NCI-H446 (cell line): Measurements from ENCODE around the gene CATSPERE.
"Not testable (repeated sequence)": the region's sequence is repeated elsewhere in the genome, so short reads cannot be mapped to it uniquely, and the experiment has no call there.

ENCODE experiments used
- DNase-seq, 2 experiments: peaks; one replicate each; lab custom pipeline; 2025; lab: John Stamatoyannopoulos, UW

The CATSPERE gene

DNA sequence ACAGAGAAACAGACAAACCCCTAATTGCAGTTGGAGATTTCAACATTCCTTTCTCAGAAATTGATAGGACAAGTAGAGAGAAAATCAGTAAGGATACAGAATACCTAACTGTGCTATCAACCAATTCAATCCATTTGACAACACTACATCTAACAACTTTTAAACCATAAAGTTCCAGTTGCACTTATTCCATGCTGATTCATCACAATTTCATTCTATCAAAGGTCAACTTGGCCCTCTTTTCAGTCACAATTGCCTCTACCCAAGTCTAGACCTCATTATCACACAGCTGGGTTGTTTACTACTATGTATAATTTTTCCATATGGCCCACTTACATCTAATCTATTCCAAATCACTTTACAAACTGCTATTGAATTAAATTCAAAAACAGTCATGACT, 172.1 kb downstream of the CATSPERE start:
- no peak for DNase-seq

DNA sequence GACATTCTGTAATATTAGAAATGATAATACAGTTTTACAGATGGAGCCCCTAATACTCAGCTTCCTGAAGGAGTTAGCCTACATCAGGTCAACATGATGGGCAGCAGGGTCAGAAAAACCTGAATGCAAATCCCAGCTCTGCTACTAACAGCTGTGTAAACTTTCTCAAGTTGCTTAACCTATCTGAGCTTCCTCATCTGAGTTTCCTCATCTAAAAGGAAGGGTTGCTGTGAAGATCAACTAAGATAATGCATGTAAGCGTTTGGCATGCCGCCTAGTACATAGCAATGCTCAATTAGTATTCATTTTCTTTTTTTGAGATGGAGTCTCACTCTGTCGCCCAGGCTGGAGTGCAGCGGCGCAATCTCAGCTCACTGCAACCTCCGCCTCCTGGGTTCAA, 173.5 kb downstream of the CATSPERE start:
- DNase-seq = no peak

DNA sequence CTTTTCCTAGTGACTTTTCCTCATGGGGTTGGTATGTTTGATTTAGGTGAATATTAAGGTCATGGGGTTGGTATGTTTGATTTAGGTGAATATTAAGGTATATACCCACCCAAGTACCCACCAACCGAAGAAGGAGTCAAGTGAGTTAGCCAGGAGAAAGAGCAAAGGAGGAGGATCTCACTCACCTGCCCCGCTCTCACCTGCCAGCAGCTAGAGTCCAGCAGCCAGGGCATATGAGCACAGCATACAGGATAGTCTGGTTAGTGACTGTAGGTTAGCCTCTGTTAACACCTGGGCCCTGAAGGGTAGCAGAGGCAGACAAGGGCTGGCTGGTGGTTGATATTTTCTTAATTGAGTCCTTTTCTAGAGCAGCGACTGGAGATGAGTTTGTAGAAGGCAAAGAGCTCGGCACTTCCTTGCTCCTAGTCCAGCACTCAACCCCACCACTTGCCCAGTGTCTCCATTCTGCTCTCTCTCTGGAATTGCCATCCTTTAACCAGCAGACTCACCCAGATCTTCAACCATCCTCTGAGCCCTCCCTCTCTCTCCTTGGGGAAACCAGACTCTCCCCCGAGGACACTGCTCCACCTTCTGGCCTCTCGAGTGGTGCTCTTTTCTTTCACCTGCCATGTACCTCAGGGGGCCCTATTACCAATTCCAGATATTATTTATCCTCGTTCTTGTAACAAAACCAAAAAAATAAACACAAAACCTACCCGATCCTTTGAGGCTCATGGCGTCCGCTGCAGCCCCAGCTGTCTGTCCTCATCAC, 175.6 kb downstream of the CATSPERE start:
- DNase-seq = no peak

- DNase-seq = no peak
Observed at GRCh38 chr1:244639561-244639960, 178.5 kb downstream of the CATSPERE start.

- DNase-seq = no peak
Observed at GRCh38 chr1:244640917-244641316, 179.8 kb downstream of the CATSPERE start.

DNA sequence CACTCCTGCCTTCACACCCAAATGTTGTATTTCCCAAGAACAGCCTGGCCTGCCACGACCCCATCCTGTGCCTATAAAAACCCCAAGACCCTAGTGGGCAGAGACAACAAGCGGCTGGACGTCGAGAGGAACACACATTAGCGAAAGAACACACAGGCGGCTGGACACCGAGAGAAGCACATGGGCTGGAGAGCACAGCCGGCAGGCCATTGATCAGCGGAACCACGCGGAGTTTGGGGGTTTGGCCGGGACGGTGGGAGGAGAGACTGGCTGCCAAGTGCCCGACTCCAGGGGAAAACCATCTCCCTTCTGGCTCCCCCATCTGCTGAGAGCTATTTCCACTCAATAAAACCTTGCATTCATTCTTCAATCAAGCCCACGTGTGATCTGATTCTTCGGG, 181.5 kb downstream of the CATSPERE start:
- DNase-seq = no peak

DNA sequence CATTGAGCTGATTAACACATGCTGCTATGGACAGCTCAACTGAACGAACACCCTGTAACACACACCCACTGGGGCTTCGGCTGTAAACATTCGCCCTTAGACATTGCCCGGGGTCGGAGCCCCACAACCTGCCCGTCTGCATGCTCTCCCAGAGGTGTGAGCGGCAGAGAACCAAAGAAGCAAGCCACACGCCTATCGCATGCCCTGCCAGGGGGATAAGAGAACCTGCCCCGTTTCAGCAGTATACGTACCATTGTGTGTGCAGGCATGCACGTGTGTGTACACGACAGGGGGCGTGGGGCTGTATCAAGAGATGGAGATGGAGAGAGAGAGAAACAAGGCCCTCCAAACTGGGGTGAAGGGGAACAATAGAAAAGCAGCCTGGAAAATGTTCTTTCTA, 181.9 kb downstream of the CATSPERE start:
- DNase-seq = no peak

GRCh38 chr1:244645414-244645813, 184.3 kb downstream of the CATSPERE start:
- no peak for DNase-seq

- DNase-seq = no peak
Observed at GRCh38 chr1:244645890-244646289, 184.8 kb downstream of the CATSPERE start.

- no peak for DNase-seq
Observed at GRCh38 chr1:244647819-244648218, 186.7 kb downstream of the CATSPERE start.

GRCh38 chr1:244651956-244652622, 191.0 kb downstream of the CATSPERE start:
- no peak for DNase-seq

DNA sequence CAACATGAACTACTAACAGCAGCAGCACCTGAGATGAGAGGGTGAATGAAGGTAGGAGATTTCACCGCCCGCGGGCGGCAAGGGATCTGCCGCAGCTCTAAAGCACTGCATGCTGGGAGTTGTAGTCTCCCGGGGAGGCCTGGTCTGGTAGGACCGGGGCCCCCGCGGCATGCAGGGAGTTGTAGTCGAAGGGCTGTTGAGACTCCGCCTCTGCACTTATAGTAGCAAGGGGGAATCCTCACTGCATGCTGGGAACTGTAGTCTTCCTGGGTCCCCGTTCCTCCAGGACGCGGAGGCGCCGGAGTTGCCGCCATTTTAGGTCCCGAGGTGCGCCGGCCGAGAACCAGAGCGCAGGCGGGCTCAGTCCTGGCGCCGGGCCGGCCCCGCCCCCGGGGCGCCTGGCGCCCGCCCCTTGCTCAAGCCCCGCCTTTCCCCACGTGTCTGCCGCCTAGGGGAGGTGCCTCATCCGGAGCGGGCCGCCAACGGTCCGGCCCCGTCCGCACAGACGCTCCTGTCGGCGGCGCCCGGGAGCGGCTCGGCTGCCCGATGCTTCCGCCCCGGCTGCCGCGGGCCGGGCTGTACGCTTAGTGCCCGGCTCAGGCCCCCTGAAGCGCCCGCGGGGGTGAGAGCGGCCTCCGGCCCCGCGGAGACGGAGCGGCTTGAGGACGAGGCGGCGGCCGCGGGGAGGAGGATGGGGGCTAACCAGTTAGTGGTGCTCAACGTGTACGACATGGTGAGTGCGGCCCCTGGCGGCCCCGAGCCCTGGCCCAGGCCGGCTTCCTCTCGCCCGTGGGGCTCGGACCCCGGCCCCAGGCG, 191.8 kb downstream of the CATSPERE start, which contains the start of gene DESI2:
Gene DESI2, plus strand, starts transcription at position 504 of the 816 bp plus-strand sequence. Its CDS starts 188 bp downstream, at position 692.
- DNase-seq = peak; percentile 98 to 99

DNA sequence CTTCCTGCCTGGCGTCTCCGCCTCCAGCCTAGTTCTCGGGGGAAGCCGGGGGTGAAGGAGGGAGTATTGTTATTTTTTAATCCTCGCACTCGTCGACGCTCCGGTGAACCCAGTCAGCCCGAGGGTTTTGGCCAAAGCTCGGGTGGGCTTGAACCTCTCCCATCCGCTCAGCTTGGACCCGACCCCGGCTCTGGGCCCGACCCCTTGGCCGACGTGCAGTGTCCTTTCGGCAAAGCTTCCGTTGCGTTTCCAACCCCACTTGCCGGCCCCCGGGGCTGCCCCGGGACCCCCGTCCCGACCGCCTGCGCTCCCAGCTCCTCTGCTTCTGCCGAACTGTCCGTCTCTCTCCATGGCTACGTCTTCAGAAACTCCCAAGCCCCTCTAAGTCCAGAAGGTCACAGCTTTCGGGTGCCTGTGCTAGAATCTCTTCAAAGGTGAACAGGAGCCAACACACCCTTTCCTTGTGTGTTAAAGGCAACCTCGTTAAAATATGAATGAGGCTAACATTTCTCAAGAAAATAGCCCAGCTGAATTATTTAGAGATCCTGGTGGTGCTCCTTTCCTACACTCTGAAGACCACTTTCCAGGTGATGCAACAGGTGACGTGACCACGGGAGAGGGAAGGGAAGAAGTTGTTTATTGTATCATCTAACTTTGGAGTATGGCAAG, 192.5 kb downstream of the CATSPERE start:
- DNase-seq = no peak

GRCh38 chr1:244654108-244655038, 193.3 kb downstream of the CATSPERE start:
- DNase-seq = no peak

DNA sequence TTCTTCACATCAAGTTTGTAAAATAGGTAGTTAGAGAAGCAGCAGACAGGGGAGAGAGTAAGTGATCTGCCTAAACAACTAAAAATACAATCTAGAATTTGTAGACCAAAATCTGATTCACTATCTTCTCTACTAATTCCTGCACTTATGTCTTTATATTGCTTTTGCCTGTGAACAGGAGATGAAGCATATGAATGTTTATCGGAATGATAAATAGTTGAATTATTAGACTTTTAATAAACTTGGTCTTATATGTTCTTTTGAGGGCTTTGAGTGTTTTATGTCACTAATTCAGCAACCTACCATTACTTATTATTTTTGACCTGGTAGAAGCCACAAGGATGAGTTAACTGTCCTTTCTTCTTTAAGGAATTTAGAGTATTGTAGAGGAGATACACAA, 194.1 kb downstream of the CATSPERE start:
- DNase-seq = no peak

- DNase-seq = no peak
Observed at GRCh38 chr1:244657421-244657820, 196.3 kb downstream of the CATSPERE start.

DNA sequence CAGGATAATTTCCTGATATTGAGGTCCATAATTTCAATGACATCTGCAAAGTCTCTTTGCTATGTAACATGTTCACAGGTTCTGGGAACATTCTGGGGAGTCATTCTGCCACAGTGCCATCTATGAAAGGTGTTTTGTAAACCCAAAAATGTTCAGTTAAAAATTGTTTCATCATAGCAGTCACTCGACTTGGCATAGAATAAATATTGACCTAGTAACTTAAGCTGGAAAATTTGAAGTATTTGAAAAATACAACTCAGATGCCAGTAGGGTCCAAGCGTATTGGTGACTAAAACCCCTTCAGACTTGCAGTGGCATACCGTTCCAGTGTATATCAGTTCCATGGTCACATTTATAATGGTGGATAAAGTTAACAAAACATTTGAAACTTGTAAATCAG, 198.6 kb downstream of the CATSPERE start:
- DNase-seq = no peak

DNA sequence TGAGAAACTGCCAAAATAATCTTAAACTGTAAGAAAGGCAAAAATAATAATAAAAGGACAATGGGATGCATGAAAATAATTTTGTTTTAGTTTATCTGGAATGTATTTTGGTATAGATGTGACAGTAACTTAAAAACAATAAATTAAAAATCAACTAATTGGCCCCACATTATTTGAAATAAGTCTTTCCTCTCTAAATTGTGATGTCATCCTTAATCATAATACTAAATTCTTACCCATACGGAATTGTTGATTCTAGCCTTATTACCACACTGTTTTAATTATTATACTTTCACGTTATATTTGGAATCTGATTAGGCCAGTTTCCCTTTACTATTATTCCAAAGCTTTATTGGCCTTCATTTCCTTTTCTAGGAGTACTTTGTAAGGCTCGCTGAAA, 199.5 kb downstream of the CATSPERE start:
- DNase-seq = no peak

- not testable (repeated sequence) for DNase-seq
Observed at GRCh38 chr1:244661569-244662312, 200.7 kb downstream of the CATSPERE start.

- no peak for DNase-seq
Observed at GRCh38 chr1:244662599-244662998, 201.5 kb downstream of the CATSPERE start.
